IMR-90 (cell line): ENCODE data around the gene GJB3. TPM values are rescaled to one million over a fixed set of nuclear protein-coding genes. Genes with fewer than 3 reads are reported as not detected.

Experiments used
- ATAC-seq: fragments of 200-7000 bp; cut with Tn5 transposase; 2 replicates; pipeline ENCODE4 v1.9.1; 2020; ENCODE audit warnings: low read depth, mild to moderate bottlenecking, moderate library complexity
- BruUV-seq: library from RNA; stranded (reverse); fragments of 400-500 nt; replicated peaks from 2 replicates; lab custom pipeline; 2021; lab: Mats Ljungman, UMichigan
- CTCF ChIA-PET: fragments of 300-600 bp; formaldehyde crosslinking; extraction: SDS; loops from one replicate; lab custom pipeline; 2021; ENCODE audit warnings: antibody characterized with exemption; lab: Yijun Ruan, JAX
- POLR2A ChIA-PET: fragments of 300-600 bp; sonication (Branson Sonifier 250); formaldehyde crosslinking; loops from one replicate; lab custom pipeline; 2022; ENCODE audit warnings: antibody characterized with exemption; ENCODE audit not compliant: unreplicated experiment; lab: Charles Lee
- DNase-seq: peaks from one replicate; pipeline ENCODE4 v3.0.0; 2013
- H2AFZ ChIP-seq: replicated peaks from 2 replicates; pipeline ENCODE3; 2013; ENCODE audit warnings: low read length, mild to moderate bottlenecking; ENCODE audit not compliant: poor library complexity
- H2AK5ac ChIP-seq: 2 replicates; pipeline ENCODE4 v1.6.1; 2013; ENCODE audit warnings: low read depth, low read length, inconsistent platforms
- H2AK9ac ChIP-seq: replicated peaks from 2 replicates; pipeline ENCODE3; 2013; ENCODE audit warnings: mild to moderate bottlenecking, low read depth, low read length, moderate library complexity; ENCODE audit not compliant: poor library complexity
- H2BK120ac ChIP-seq: 2 replicates; pipeline ENCODE4 v1.6.1; 2013; ENCODE audit warnings: low read depth, low read length, inconsistent platforms
- H2BK15ac ChIP-seq: 3 replicates; pipeline ENCODE4 v1.6.1; 2013; ENCODE audit warnings: low read depth, low read length, inconsistent platforms
- H2BK20ac ChIP-seq: 2 replicates; pipeline ENCODE4 v1.6.1; 2013; ENCODE audit warnings: low read depth, mild to moderate bottlenecking, inconsistent platforms, low read length, moderate library complexity
- H2BK5ac ChIP-seq: 2 replicates; pipeline ENCODE4 v1.6.1; 2013; ENCODE audit warnings: mild to moderate bottlenecking, low read depth, low read length, inconsistent platforms; ENCODE audit not compliant: poor library complexity, severe bottlenecking
- H3K14ac ChIP-seq: replicated peaks from 2 replicates; pipeline ENCODE4 v1.6.1; 2013; ENCODE audit warnings: low read depth, low read length, inconsistent platforms
- H3K18ac ChIP-seq: 2 replicates; pipeline ENCODE4 v1.6.1; 2013; ENCODE audit warnings: low read depth, low read length, control low read depth
- H3K23ac ChIP-seq: 2 replicates; pipeline ENCODE4 v1.6.1; 2013; ENCODE audit warnings: low read depth, low read length, inconsistent platforms
- H3K27ac ChIP-seq: 2 replicates; pipeline ENCODE4 v1.5.1; 2013; ENCODE audit warnings: mild to moderate bottlenecking, control low read depth, low read length; ENCODE audit not compliant: insufficient read depth
- H3K27me3 ChIP-seq: 2 replicates; pipeline ENCODE4 v1.6.1; 2013; ENCODE audit warnings: low read length; ENCODE audit not compliant: control insufficient read depth, insufficient read depth
- H3K36me3 ChIP-seq: 2 replicates; pipeline ENCODE4 v1.6.1; 2013; ENCODE audit warnings: low read length, mixed read lengths; ENCODE audit not compliant: control insufficient read depth, insufficient read depth
- H3K4ac ChIP-seq: 2 replicates; pipeline ENCODE4 v1.6.1; 2013; ENCODE audit warnings: low read depth, low read length, inconsistent platforms
- H3K4me1 ChIP-seq: 2 replicates; pipeline ENCODE4 v1.6.1; 2013; ENCODE audit warnings: low read length, mixed read lengths; ENCODE audit not compliant: control insufficient read depth, insufficient read depth
- H3K4me2 ChIP-seq: 2 replicates; pipeline ENCODE4 v1.6.1; 2013; ENCODE audit warnings: low read depth, mild to moderate bottlenecking, control low read depth, low read length, moderate library complexity
- H3K4me3 ChIP-seq: 2 replicates; pipeline ENCODE4 v1.5.1; 2013; ENCODE audit warnings: low read depth, mild to moderate bottlenecking, control low read depth, low read length, moderate library complexity; ENCODE audit not compliant: insufficient read depth
- H3K56ac ChIP-seq: 2 replicates; pipeline ENCODE4 v1.6.1; 2013; ENCODE audit warnings: low read length, inconsistent platforms; ENCODE audit not compliant: insufficient read depth; ENCODE audit errors: extremely low read depth
- H3K79me1 ChIP-seq, 2 experiments: 2 replicates each; pipeline ENCODE4 v1.6.1; 2013; ENCODE audit warnings: low read length in 2 of 2, inconsistent platforms in 1 of 2, low read depth in 1 of 2
- H3K9ac ChIP-seq: 2 replicates; pipeline ENCODE4 v1.6.1; 2013; ENCODE audit warnings: low read depth, low read length, control low read depth
- H3K9me1 ChIP-seq: 2 replicates; pipeline ENCODE4 v1.6.1; 2013; ENCODE audit warnings: low read length, inconsistent platforms; ENCODE audit not compliant: insufficient read depth
- H3K9me3 ChIP-seq: 2 replicates; pipeline ENCODE4 v1.6.1; 2013; ENCODE audit warnings: low read length; ENCODE audit not compliant: control insufficient read depth, insufficient read depth
- H4K20me1 ChIP-seq: 2 replicates; pipeline ENCODE4 v1.6.1; 2013; ENCODE audit warnings: low read length, inconsistent platforms; ENCODE audit not compliant: insufficient read depth
- H4K5ac ChIP-seq: 2 replicates; pipeline ENCODE4 v1.6.1; 2013; ENCODE audit warnings: mild to moderate bottlenecking, low read depth, low read length, control low read depth
- H4K8ac ChIP-seq, 2 experiments: 2 replicates each; pipeline ENCODE4 v1.6.1; 2013; ENCODE audit warnings: low read depth in 2 of 2, low read length in 2 of 2, control low read depth in 1 of 2, inconsistent platforms in 1 of 2
- H4K91ac ChIP-seq: 2 replicates; pipeline ENCODE4 v1.6.1; 2013; ENCODE audit warnings: low read depth, low read length, inconsistent platforms; ENCODE audit not compliant: insufficient read depth
- BHLHE40 ChIP-seq: fragments of 150-350 bp; IDR thresholded peaks from 2 replicates; pipeline ENCODE4 v1.6.1; 2016; ENCODE audit warnings: mild to moderate bottlenecking, low read depth, low read length
- NFE2L2 ChIP-seq: fragments of 150-350 bp; IDR thresholded peaks from 2 replicates; pipeline ENCODE4 v1.6.1; 2016; ENCODE audit warnings: low read depth, mild to moderate bottlenecking, low read length
- RAD21 ChIP-seq: IDR thresholded peaks from 2 replicates; pipeline ENCODE4 v1.6.1; 2012; ENCODE audit warnings: low read length, improper control_type of control experiment
- WGBS, 2 experiments: methylation state at CpG; one replicate each; pipeline versions ENCODE4 v1.1.5 to v1.1.7; 2013; ENCODE audit warnings: missing lambda C conversion rate in 2 of 2; ENCODE audit not compliant: insufficient read length in 1 of 2; ENCODE audit errors: extremely low coverage in 2 of 2; 5-methylcytosine and 5-hydroxymethylcytosine counted together
- dilution Hi-C: fragments of 300-500 bp; cut with HindIII; formaldehyde crosslinking; loops from one replicate; pipeline ENCODE4 v1.14.3; 2018; ENCODE audit warnings: low sequenced_read_pairs; ENCODE audit not compliant: unreplicated experiment
- in situ Hi-C: fragments of 300-500 bp; cut with MboI; formaldehyde crosslinking; loops from 3 replicates; pipeline ENCODE4 v1.14.3; 2019; ENCODE audit warnings: low sequenced_read_pairs, inconsistent platforms, mixed read lengths
- intact Hi-C: fragments of 100-400 bp; cut with micrococcal nuclease; formaldehyde crosslinking; loops from 2 replicates; pipeline ENCODE4 v1.10.0; 2022
- polyA plus RNA-seq, 3 experiments: library from polyadenylated mRNA; depleted of rRNA; stranded (reverse); fragments of >200 nt; gene quantifications; 2 replicates each; pipeline ENCODE4 v1.2.3, GENCODE V29; 2012; ENCODE audit warnings: low replicate concordance in 1 of 3
- total RNA-seq: library from RNA; depleted of rRNA; stranded (reverse); fragments of >200 nt; gene quantifications from 2 replicates; pipeline ENCODE4 v1.2.3, GENCODE V29; 2012

GJB3 gene
- total and polyA plus RNA-seq, 2 of the 4 experiments (the other 2 are of a cell fraction), result not detected

GRCh38 chr1:34777519-34778321, 3.3 kb upstream of the GJB3 start:
- Histone ChIP-seq H3K9me1 (no peaks in the 10 kb centered on the region), H4K91ac (no peak overlapping the region), H3K14ac (no peak overlapping the region), H2BK20ac (no peak overlapping the region), H3K9ac (no peak overlapping the region), H3K9me3 (no peaks in the 10 kb centered on the region), H2AFZ (no peak overlapping the region), H3K18ac (no peak overlapping the region), H4K20me1 (no peaks in the 10 kb centered on the region; the same call in 1 of the 2 replicates), H3K27ac (no peak overlapping the region), H3K36me3 (no peaks in the 10 kb centered on the region), H2BK15ac (no peak overlapping the region), H3K56ac (no peak overlapping the region), H2BK120ac (no peak overlapping the region), H3K23ac (no peak overlapping the region), H3K4me3 (no peak overlapping the region), H4K5ac (no peak overlapping the region), H4K8ac (no peak overlapping the region), H3K4ac (no peak overlapping the region), H3K4me2 (no peak overlapping the region), H2AK5ac (no peak overlapping the region), H3K79me1 (no peaks in the 10 kb centered on the region), H3K4me1 (peaks cover 5% of the 10 kb centered on the region; the same call in 1 of the 2 replicates), H2BK5ac (no peak overlapping the region), H3K27me3 (peaks cover 41% of the 10 kb centered on the region), H2AK9ac (no peak overlapping the region)
- TF ChIP-seq RAD21 (no peak), BHLHE40 (peak; percentile 68; the same call in 1 of the 2 replicates), NFE2L2 (no peak)
- dilution Hi-C loops, result no loop called here
- no peak for DNase-seq
- intact Hi-C loops, result no loop called here
- in situ Hi-C loops, result no loop called here
- CTCF ChIA-PET, result no interaction called here
- 22% methylated on average over 5 of the region's 10 CpGs; no CpG with 5 or more reads in 1 of the 2 experiments for WGBS, 2 experiments
- POLR2A ChIA-PET, result no interaction called here
- BruUV-seq, result no TSS peak
- ATAC-seq, result no peak
